ENCODE measurements around the gene KRT1.

- no peak for TF ChIP-seq HOXC10 (CRISPR knock-in tag; IDR thresholded peaks at IDR 0.05)
- TF ChIP-seq CTCF (tag by site-specific recombination; IDR thresholded peaks at IDR 0.05) = no peak
- TF ChIP-seq YY1 (tag by site-specific recombination; IDR thresholded peaks at IDR 0.05) = no peak
- no peak for TF ChIP-seq ZBTB17 (tag by site-specific recombination; IDR thresholded peaks at IDR 0.05)
- no peak for TF ChIP-seq ZNF433 (tag by site-specific recombination; IDR thresholded peaks at IDR 0.05; ENCODE audit: low read depth)
- no peak for TF ChIP-seq ZNF664 (tag by site-specific recombination; IDR thresholded peaks at IDR 0.05)
- TF ChIP-seq PBX3 (CRISPR knock-in tag; IDR thresholded peaks at IDR 0.05) = no peak
- no peak for TF ChIP-seq ZNF639 (tag by site-specific recombination; IDR thresholded peaks at IDR 0.05)
- TF ChIP-seq TCF7L2 (IDR thresholded peaks at IDR 0.05; ENCODE audit: borderline replicate concordance, low read depth, low read length) = no peak
- no peak for TF ChIP-seq KLF1 (tag by site-specific recombination; IDR thresholded peaks at IDR 0.05)
- TF ChIP-seq ZNF184 (tag by site-specific recombination; IDR thresholded peaks at IDR 0.05) = no peak
Observed at GRCh38 chr12:52681526-52682380, 1.5 kb upstream of the KRT1 start.
